Measurements from ENCODE around the gene MYOG.

The MYOG gene

GRCh38 chr1:203117611-203118575, 32.1 kb upstream of the MYOG start:
- DNase-seq (ENCODE audit: low spot score), result peak; percentile 89

DNA sequence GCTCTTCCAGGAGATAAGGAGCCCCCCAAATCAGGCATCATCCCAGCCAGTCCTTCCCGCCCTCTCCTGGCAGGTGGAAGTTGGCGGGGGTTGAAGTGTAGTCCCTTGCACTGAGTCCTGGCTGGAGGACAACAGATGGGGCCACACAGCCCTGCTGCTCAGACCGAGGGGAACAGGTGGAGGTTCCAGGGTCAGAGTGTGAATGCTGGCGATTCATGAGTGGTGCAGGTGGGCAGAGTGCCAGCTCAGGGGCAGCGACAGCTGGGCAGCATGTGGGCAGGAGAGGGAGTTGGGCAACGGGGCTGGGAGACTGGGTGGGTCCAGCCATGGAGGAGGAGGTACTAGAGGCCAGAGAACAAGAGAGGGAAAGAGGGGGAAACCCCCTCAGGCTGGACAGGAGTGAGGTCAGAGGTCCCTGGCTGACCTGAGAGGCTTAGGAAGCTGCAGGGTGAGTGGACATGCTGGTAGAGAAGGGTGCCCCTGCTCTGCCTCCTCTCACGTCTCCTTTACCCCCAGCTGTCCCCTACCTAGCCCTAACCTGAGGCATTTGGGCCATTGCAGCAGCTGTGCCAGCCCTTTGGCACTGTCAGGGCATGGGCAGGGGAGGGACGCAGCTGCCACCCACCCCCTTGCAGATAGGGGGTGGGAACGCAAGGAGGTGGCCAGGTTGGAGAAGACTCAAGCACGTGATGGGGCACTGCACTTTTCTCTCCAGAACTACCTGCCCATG, 30.4 kb upstream of the MYOG start:
- no peak for DNase-seq (ENCODE audit: low spot score)

GRCh38 chr1:203114202-203114601, 28.4 kb upstream of the MYOG start:
- DNase-seq (ENCODE audit: low spot score), result no peak

- no peak for DNase-seq (ENCODE audit: low spot score)
These were observed 27.5 kb upstream of the MYOG start for GRCh38 chr1:203113308-203113707.

GRCh38 chr1:203112475-203112874, 26.7 kb upstream of the MYOG start:
- DNase-seq (ENCODE audit: low spot score), result no peak

DNA sequence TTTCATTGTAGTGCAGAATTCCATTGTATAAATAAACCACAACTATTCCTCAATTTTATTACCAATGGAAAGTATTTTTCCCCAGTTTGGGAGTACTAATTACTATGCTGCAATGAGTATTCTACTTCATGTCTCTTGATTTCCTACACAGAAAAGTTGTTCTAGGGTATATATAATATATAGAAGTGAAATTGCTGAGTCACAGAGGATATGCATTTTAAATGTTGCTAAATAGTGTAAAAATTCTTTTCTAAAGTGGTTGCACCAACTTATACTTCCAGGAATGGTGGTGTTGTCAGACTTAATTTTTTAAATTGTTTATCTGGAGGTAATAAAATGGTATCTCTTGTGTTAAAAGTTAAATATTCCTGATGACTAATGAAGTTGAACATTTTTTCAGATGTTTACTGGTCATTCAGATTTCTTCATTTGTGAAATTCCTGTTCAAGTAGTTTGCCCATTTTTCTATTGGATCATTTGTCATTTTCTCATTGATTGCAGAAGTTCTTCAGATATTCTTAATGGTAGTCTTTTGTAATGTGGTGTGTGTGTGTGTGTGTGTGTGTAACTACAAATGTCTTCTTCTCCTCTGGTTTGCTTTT, 19.1 kb upstream of the MYOG start:
- DNase-seq (ENCODE audit: low spot score), result no peak

GRCh38 chr1:203103829-203104495, 18.1 kb upstream of the MYOG start:
- DNase-seq (ENCODE audit: low spot score), result no peak

- no peak for DNase-seq (ENCODE audit: low spot score)
These were observed 17.4 kb upstream of the MYOG start for GRCh38 chr1:203103216-203103615.

DNA sequence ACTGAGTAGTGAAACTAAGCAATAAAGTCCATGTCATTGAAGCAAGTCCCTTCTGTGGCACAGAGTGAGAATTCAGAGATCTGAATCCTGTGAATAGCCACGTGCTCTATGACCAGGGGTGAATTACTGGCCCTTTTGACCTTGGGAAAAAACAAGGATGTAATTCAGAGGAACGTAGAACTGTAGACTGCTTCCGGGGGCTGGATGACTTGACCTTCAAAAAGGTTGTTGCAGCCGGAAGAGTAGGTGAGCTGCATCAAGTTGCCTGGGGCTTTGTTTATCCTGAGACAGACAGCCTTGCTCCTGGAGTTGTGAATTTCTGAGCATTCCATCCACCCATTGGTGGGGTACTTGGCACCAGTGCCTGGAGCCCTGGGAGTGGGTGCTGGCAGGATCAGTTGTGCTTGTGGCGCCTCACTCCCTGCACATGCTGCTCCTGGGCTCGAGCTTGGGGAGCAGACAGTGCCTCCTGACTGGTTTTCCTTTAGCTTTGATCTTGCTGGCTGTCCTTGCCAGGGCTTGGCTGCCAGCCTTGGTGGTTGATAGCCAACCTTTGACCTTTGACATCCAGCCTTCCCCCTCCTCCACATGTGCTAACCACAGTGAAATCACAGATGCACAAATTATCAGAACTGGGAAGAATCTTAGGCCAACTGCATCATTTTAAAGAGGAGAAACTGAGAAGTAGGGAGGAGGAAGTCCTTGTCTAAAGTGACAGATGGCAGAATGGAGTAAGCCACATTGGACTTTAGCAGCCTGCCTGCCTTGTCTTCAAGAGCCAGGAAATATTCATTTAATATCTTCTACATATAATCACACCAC, 16.2 kb upstream of the MYOG start:
- no peak for DNase-seq (ENCODE audit: low spot score)

GRCh38 chr1:203100516-203100869, 14.7 kb upstream of the MYOG start:
- DNase-seq (ENCODE audit: low spot score), result no peak

- no peak for DNase-seq (ENCODE audit: low spot score)
These were observed 14.1 kb upstream of the MYOG start for GRCh38 chr1:203099805-203100515.

DNA sequence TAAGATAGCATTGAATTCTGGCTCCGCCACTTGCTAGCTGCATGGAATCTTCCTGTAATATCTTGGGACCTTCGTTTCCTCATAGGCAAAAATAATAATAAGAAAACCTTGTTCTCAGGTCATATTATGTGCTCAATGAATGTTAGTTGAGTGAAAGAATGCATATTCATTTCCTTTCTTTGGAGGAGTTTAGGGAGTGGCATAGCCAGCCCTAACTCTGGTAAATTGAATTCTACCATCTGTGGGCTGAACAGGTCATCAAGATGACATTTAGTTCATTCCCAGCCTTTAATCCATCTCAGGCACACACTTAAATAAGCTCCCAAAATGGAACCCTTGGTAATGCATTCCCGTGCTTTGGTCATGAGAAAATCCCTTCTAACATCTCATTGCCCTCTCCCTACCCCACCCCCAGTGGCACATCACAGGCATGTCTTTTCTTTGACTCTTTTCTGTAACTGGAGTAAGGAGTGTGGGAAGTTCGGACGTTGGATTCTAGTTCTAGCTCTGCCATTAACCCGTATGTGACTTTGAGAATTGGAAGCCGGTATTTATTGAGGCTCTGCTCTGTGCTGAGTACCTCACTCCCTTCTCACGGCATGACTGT, 13.2 kb upstream of the MYOG start:
- DNase-seq (ENCODE audit: low spot score), result no peak

- no peak for DNase-seq (ENCODE audit: low spot score)
These were observed 12.6 kb upstream of the MYOG start for GRCh38 chr1:203098445-203098844.

DNA sequence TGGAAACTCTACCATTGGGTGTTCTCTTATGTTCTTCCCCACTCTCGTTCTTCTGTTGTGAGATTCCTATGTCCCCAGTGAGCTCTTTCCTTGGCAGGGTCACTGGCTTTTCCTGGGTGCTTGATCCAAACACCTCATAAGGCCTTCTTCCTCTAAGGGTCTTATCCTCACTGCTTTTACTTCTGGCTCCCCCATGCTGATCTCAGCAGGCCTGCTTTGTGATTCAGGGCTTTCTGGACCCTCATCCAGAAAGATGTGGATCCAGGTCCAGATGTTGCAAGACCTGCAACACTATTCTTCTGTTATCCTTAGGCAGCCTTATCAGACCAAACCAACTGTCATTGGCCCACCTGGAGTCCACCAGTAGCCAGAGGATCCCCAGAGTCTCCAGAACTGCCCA, 11.2 kb upstream of the MYOG start:
- DNase-seq (ENCODE audit: low spot score), result no peak

- no peak for DNase-seq (ENCODE audit: low spot score)
These were observed 10.8 kb upstream of the MYOG start for GRCh38 chr1:203096566-203096965.

- DNase-seq (ENCODE audit: low spot score), result no peak
These were observed 9.4 kb upstream of the MYOG start for GRCh38 chr1:203095061-203095690.

DNA sequence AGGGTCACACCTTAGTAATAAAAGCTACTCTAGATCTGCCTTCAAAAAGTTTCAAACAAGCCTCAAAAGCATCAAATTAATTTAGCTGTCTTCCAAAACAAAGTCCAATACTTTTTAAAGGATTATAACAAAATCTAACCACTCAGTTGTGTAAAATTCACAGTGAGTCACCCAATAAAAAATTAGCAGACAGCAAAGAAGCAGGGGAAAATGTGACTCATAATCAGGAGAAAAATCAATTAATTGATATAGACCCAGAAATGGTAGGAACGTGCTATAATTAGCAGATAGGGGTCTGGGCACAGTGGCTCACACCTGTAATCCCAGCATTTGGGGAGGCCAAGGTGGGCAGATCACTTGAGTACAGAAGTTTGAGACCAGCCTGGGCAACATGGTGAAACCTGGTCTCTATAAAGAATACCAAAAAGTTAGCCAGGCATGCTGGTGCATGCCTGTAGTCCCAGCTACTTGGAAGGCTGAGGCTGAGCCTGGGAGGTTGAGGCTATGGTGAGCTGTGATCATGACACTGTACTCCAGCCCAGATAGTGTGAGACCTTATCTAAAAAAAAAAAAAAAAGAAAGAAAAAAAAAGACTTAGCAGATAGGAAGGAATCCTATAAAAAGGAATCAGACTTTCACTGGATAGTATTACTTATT, 8.1 kb upstream of the MYOG start:
- no peak for DNase-seq (ENCODE audit: low spot score)

GRCh38 chr1:203091761-203092330, 6.0 kb upstream of the MYOG start:
- DNase-seq (ENCODE audit: low spot score), result no peak

GRCh38 chr1:203091199-203091477, 5.3 kb upstream of the MYOG start:
- DNase-seq (ENCODE audit: low spot score), result no peak

Data from AG08395 (cell line).